Ishikawa (cell line): ENCODE data around the gene ZNF408.

Experiments
- FOXM1 ChIP-seq: IDR thresholded peaks from 2 replicates; pipeline ENCODE4 v1.6.1; 2012; ENCODE audit warnings: low read depth, borderline replicate concordance
- RAD21 ChIP-seq: IDR thresholded peaks from 2 replicates; pipeline ENCODE4 v1.6.1; 2012; ENCODE audit warnings: low read depth
- TEAD4 ChIP-seq: IDR thresholded peaks from 2 replicates; pipeline ENCODE4 v1.6.1; 2012
- TF ChIP-seq, protein P1 (sequence below): IDR thresholded peaks from 2 replicates; pipeline ENCODE4 v1.6.1; 2012; ENCODE audit warnings: low read depth, mild to moderate bottlenecking

DNA sequence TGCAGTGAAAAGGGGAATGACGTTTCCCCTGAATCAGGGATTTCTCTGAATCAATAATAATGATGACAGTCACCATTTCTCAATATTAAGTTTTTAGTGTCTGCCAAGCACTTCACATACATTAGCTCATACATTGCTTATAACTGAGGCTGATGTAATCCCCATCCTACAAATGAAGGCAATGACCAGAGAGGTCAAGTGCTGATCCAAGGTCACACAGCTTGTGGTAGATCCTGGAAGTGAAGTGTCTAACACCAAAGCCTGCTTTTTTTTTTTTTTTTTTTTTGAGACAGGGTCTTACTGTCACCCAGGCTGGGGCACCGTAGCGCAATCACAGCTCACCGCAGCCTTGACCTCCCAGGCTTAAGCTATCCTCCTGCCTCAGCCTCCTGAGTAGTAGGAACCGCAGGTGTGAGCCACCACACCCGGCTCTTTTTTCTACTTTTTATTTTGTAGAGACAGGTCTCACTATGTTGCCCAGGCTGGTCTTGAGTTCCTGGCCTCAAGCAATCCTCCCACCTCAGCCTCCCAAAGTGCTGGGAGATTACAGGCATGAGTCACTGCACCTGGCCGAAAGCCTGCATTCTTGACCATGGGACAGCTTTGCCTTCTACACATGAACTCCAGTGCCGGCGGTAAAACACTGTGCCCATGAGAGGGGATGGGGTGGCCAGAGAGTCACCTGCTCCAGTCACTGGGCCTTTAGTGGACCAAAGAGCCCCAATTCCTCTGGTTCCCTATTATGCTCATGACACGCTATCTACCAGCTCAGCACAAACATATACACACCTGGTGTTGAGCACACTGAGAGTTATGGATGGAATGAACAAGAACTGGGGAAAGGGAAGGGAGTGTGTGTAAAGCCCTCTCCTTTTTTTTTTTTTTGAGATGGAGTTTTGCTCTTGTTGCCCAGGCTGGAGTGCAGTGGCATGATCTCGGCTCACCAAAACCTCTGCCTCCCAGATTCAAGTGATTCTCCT is 17.8 kb upstream of the ZNF408 start:
- TF ChIP-seq, protein P1, sequence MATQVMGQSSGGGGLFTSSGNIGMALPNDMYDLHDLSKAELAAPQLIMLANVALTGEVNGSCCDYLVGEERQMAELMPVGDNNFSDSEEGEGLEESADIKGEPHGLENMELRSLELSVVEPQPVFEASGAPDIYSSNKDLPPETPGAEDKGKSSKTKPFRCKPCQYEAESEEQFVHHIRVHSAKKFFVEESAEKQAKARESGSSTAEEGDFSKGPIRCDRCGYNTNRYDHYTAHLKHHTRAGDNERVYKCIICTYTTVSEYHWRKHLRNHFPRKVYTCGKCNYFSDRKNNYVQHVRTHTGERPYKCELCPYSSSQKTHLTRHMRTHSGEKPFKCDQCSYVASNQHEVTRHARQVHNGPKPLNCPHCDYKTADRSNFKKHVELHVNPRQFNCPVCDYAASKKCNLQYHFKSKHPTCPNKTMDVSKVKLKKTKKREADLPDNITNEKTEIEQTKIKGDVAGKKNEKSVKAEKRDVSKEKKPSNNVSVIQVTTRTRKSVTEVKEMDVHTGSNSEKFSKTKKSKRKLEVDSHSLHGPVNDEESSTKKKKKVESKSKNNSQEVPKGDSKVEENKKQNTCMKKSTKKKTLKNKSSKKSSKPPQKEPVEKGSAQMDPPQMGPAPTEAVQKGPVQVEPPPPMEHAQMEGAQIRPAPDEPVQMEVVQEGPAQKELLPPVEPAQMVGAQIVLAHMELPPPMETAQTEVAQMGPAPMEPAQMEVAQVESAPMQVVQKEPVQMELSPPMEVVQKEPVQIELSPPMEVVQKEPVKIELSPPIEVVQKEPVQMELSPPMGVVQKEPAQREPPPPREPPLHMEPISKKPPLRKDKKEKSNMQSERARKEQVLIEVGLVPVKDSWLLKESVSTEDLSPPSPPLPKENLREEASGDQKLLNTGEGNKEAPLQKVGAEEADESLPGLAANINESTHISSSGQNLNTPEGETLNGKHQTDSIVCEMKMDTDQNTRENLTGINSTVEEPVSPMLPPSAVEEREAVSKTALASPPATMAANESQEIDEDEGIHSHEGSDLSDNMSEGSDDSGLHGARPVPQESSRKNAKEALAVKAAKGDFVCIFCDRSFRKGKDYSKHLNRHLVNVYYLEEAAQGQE = no peak
- no peak for TF ChIP-seq RAD21
- TF ChIP-seq FOXM1 = no peak
- TF ChIP-seq TEAD4 = peak; percentile 8; the same call in 1 of the 2 replicates
